ACHN (cell line): ENCODE results near the gene RABGEF1.
"Not testable (repeated sequence)": the region's sequence is repeated elsewhere in the genome, so short reads cannot be mapped to it uniquely, and the experiment has no call there.

Experiments
- DNase-seq: peaks from one replicate; pipeline ENCODE4 v3.0.0-alpha.2; 2015
- in situ Hi-C: cut with HindIII; loops from 2 replicates; pipeline ENCODE4 v1.10.0; 2017; ENCODE audit warnings: low sequenced_read_pairs, low pct_ligation_motif_present, low pct_unique_long_range_greater_than_20kb

Gene RABGEF1

DNA sequence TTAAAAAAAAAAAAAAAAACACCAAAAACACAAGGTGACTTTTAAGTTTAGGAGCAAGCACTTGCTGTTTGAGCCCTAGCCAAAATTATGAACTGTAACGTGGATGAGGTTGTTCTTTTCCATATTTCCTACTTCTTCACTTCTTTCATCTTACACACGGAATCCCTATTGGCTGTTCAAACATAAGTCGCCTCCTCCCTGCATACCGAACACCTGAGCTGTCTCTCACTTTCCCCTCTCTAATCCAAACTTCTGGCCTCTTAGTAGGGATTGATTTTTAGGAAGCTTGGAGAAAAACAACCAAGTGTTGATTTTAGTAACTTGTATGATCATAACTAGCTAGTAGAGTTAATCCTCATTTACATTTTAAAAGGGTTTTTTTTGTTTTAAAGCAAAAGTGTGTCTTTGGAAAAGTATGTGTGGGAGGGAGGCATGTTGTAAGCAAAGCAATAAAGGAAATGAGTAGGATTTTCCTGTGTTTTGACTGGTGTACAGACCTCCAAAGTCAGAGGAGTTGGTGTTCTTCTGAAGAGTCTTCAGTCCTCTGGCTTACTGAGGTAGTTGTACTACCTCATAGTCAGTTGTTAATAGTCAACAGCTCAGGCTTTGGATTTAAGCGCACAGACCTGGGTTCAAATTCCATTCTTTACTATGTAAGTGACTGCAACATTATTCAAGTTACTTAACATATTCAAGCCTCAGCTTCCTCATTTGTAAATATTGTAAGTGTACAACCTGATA lies 39.3 kb downstream of the RABGEF1 start:
- in situ Hi-C loops: no loop called here
- DNase-seq: no peak

DNA sequence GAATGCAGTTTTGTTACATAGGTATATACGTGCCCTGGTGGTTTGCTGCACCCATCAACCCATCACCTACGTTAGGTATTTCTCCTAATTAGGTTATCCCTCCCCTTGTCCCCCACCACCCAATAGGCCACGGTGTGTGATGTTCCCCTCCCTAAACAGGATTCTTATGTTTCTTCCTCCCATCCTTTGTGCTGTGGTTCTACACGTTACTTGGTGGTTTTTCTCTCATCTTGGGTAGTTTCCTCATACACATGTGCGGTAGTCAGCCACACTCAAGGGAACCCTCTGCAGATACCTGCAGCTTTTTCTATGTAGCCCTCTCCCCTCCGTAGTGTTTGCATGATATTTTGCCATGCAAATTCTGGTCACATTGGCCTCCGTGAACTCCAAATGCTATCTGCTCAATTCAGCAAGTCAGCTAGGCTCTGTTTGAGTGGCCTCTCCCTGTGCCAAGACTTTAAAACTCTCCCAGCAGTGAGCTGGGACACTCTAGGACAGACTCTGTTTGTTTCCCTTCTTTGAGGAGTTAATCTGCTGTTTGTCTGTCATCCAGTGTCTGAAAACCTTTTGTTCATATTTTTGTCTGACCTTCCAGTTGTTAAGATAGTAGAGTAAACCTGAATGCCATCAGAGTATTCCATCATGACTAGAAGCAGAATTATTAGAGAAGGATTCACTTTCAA lies 41.0 kb downstream of the RABGEF1 start:
- no peak for DNase-seq
- in situ Hi-C loops: no loop called here

DNA sequence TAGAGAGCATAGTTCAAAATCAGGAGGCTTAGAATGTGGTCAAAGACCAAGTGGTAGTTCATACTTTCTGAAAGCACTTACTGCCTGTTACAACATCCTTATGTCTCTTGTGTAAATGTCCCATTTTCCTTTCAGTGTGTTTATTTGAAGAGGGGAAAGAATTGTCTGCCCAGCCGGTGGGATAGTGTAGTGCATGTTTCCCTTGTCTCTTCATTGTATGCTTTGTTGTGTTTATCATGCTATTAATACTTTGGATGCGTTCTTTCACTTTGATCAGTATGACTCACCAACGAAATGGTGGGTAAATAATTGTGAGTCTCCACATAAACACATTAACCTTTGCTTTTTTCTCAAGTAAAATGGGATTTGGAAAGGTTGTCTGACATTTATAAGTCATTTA lies 42.3 kb downstream of the RABGEF1 start:
- in situ Hi-C loops, DNase-seq: not testable (repeated sequence)

DNA sequence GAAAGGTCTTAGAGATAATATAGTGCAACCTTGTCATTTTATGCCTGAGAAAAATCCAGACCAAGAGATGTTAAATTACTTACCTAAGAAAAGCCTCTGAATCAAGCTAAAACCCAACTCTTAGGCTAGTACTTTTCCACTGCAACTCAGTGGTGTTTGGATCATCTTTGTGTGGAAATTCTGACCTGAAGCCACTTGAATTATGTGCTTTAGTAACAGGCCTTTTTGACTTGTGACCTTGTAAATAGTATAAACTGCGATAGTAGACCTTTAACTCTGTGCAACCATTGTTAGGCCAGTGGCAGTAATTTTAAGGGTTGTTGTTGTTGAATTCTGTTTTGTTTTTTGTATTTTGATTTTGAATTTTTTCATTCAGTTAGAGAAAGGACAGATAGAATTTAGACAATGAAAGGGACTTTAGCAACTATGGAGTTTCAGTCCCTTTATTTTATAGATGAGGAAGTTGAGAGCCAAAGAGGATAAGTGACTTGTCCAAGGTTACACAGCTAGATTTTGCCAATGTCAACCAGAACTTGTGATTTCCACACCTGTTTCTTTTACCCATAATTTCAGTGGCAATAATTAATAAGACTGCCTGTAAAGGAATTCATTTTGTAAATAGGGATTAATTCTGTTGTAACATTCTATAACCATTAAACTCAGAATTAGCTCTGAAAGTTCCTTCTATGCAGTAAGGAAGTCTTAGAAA lies 43.5 kb downstream of the RABGEF1 start:
- in situ Hi-C loops, DNase-seq: not testable (repeated sequence)

DNA sequence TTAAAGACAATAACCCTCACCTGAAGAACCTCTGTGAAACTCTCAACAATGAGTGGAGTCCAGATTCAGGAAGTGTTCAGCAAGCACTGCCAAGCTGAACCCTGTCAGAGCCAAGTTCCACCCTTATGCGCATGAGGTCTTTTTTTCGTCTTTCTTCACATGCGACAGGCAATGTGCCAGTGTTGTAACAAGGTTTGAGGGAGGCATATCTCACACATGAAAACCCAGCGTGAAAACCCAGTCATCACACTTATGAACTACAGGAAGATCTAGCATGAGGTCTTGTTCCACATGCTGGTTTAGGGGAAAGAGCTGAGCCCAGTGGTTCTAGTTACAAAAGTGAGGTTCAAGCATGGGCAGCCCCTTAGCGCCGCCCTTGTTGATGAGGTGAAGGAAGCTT lies 49.7 kb downstream of the RABGEF1 start:
- DNase-seq: no peak
- in situ Hi-C loops: no loop called here

DNA sequence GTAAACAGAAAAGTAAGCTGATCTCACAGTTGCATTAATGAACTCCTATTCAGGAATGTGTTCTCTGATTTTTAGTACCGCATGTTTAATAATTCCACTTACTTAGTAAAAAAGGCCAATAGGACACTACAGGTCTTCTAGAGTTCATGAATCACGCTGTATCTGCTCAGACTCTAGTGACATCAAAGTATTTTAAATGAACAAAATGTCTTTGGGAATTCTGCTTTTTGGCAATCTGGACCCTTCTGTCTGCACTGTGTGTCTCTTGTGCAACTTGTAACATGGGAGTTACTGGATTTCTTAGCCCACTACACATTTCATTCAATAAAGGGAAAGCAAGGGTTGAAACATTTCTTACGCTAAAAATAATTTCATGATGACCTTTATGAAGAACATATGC lies 50.2 kb downstream of the RABGEF1 start:
- DNase-seq: no peak
- in situ Hi-C loops: no loop called here

DNA sequence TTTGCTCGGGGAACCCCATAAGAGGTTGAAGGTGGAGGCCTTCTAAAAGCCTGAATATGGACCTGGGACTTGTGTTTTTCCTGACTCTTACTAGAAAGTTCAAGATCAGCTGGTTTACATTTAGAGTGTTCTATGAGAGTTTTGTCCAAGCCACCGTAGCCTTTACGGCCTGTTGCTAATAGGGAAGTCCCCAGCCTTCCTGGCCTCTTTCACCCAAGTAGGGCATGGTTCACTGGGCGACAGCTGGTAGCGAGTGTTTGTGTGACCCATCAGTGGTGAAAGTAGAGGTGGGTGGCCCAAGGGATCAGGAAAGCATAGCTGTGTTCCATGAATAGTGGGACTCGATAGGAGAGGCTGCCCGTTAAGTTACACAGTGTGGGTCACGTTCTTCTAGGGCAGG lies 60.1 kb downstream of the RABGEF1 start:
- DNase-seq: no peak
- in situ Hi-C loops: no loop called here

DNA sequence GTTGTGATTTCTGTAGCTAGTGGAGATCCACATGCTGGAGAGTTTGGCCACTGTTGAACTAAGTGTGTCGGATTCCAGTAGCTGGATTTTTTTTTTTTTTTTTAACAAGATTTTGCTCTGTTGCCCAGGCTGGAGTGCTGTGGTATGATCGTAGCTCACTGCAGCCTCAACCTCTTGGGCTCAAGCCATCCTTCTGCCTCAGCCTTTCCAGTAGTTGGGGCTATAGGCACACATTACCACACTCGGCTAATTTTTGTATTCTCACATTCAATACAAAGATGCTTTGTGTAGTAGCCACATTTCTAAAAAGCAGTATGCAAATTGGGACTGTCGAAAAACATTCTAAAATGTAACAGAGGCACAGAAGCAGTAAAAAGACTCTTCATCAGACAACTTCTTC lies 63.5 kb downstream of the RABGEF1 start:
- in situ Hi-C loops: no loop called here

DNA sequence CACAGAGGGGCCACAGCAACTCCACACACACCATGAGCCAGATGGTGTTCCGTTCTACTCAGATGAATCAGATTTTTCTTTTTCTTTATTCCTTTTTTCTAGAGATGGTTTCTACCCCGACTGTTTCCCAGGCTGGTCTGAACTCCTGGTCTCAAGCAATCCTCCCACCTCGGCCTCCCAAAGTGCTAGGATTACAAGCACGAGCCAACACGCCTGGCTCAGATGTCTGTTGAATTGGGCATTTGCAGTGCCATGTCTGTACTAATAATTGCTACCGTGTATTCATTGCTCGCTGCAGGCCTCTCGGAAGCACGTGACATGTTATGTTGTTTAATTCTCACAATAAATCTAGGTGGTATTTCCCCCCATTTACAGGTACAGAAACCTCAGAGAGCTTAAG lies 67.2 kb downstream of the RABGEF1 start:
- in situ Hi-C loops: no loop called here

More for the DNA sequence above, 63.5 kb downstream of the RABGEF1 start:
- no peak for DNase-seq

DNA sequence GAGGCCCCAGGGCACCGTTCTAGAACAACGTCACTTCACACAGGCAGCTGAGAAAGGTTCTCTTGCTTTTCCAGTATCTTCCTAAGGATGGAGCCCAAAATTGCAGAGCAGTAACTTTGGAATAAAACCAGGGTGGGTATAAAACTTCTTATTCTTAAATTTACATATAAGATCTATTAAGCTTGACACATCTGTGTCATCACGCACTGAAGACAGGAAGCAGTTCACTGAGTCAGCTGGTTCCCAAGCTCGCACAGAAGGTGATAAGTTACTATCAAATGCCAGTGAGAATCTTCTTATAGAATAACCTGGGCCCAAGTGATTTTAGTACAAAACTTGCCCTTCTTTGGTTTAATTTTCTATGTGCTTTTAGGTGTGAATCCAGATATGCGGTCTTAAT lies 70.2 kb downstream of the RABGEF1 start:
- no peak for DNase-seq
- in situ Hi-C loops: no loop called here

More for the DNA sequence above, 67.2 kb downstream of the RABGEF1 start:
- DNase-seq: no peak

DNA sequence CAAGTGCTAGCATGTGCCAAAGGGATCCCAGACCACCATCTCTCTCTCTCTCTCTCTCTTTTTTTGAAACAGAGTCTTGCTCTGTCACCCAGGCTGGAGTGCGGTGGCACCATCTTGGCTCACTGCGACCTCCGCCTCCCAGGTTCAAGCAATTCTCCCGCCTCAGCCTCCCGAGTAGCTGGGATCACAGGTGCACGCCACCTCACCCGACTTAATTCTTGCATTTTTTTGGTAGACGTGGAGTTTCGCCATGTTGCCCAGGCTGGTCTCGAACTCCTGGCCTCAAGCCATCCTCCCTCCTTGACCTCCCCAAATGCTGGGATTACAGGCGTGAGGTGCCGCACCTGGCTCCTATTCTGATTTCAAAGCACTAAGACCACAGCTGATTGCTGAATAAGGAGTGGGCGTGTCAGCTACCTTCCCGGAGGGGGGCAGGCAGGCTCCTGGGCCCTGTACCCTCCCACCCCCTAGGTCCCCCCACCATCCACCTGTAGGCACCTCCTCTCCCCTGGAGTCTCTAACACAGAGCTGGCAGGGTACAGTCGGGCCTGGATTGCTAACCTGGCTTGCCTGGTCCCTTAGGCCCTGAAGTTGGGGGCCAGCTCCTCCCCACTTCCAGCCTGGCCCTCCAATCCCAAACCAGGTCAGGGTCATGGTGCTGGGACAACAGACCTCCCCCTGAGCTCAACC lies 74.8 kb downstream of the RABGEF1 start:
- DNase-seq, in situ Hi-C loops: not testable (repeated sequence)

DNA sequence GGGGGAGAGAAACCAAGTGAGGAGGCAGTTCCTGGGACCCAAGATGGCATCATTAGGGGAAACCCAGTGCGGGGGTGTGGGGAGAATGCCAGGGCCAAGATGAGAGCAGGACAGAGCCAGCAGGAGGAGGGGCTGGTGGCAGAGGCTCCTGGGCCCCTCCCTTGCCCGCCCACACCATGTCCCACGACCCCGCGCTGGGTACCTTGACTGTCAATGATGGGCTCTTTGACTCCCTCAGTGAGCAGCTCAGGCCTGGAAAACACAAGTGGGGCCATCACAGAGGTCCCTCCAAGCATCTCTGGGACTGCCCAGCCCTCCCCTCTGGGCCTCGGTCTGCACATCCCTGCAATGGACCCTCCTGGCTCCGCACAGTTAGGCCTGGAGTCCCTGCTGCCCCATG lies 75.4 kb downstream of the RABGEF1 start:
- in situ Hi-C loops: no loop called here

DNA sequence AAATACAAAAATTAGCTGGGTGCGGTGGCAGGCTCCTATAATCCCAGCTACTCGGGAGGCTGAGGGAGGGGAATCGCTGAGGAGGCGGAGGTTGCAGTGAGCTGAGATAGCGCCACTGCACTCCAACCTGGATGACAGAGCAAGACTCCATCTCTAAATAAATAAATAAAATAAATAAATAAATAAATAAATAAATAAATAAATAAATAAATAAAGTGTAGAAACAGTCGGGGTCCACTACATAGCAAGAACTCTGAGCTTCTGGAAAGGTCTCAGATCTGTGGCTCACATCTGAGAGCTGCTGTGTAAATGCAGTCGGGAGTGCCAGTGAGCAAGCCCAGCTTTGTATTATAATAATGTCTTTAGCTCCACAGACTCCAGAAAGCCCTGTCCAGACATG lies 76.1 kb downstream of the RABGEF1 start:
- in situ Hi-C loops, DNase-seq: not testable (repeated sequence)

More for the DNA sequence above, 75.4 kb downstream of the RABGEF1 start:
- no peak for DNase-seq

DNA sequence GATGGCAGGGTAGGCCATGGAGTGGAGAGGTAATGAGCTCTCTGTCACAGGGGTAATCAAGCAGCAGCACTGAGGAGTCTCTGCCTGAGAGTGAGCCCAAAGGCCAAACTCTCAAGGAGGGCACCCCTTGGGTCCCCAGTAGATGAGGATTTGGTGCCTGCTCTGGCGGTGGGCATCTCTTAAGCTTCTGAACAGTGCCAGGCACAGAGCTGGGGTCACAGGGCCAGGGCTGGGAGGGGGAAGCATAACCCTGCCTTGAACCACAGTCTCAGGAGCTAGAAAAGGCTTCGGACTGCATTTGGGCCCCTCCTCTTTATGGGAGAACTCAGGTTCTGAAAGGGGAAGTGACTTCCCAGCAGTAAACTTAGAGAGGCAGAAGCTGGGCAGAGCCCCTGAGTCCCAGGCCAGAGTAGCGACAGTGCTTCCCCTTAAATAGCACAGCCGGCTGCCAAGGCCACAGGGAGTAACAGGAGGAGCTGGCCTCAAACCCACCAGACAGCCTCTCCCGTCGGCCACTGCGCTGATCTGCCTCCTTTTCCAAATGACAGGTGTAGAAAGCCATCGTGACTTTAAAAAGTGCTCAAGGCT lies 76.8 kb downstream of the RABGEF1 start:
- DNase-seq, in situ Hi-C loops: not testable (repeated sequence)

DNA sequence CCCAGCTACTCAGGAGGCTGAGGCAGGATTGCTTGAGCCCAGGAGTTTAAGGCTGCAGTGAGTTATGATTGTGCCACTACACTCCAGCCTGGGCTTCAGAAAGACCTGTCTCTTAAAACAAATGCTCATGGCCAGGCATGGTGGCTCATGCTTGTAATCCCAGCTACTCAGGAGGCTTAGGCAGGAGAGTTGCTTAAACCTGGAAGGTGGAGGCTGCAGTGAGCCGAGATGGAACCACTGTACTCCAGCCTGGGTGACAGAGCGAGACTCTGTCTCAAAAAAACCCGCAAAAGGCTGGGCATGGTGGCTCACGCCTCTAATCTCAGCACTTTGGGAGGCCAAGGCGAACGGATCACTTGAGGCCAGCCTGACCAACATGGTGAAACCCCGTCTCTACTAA lies 77.4 kb downstream of the RABGEF1 start:
- in situ Hi-C loops: not testable (repeated sequence)

DNA sequence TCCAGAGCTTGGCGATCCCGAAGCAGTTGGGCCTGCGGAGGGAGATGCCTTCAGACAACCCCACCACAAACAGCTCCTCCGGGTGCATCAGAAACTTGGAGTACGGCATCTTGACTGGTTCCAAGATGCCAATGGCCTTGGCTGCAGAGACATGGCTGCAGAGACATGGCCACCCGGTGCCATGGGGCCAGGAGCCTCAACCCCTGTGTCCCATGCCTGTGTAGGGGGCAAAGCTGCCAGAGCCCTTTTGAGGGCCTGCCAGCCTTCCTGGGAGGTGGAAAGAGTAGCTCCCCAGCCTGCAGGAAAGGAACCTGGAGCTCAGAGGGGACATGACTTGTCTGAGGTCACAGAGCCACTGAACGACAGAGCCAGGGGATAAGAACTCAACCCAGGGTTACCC lies 83.5 kb downstream of the RABGEF1 start:
- in situ Hi-C loops: no loop called here
- no peak for DNase-seq

More for the DNA sequence above, 77.4 kb downstream of the RABGEF1 start:
- DNase-seq: not testable (repeated sequence)

DNA sequence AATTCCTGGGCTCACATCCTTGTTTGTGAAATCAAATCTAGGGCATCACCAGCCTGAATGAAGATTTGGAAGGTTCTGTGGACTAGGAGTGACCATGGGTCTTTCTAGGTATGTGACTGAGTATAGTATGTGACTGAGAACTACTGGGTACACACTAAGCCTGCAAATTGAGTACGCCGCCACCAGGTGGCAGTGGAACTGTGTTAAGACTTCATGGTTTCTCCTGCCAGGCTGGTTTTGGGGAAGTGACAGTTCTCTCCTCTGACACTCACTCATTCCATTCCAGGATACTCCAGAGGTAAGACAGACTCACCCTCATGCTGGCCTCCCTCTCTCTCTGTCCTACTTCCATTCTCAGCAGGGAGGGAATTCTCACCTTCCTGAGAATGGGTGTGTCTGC lies 85.0 kb downstream of the RABGEF1 start:
- in situ Hi-C loops: not testable (repeated sequence)
- DNase-seq: peak; percentile 55

DNA sequence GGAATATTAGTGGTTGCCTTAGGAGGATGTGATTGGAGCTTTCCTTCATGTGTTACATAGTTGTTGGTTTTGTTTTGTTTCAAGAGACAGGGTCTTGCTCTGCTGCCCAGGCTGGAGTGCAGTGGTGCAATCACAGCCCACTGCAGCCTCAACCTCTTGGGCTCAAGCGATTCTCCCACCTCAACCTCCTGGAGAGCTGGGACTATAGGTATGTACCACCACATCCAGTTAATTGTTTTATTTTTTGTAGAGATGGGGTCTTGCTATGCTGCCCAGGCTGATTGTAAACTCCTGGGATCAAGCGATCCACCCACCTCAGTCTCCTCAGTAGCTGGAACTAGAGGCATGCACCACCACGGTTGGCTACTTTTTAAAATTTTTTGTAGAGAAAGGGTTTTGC lies 86.1 kb downstream of the RABGEF1 start:
- in situ Hi-C loops: no loop called here
- DNase-seq: no peak
